ENCODE data around the gene SMU1. TPM values are rescaled to one million over a fixed set of nuclear protein-coding genes. Genes with fewer than 3 reads are reported as not detected.

The SMU1 gene
- total RNA-seq, 2 donors from 2014 or later, result 5.6 to 8.6 TPM

GRCh38 chr9:33110686-33111085 is 34.2 kb upstream of the SMU1 start:
- Histone ChIP-seq H3K4me3 (no peak overlapping the region), H3K27me3 (no peaks in the 10 kb centered on the region), H3K36me3 (replicated peaks in 1 of 2; ENCODE audit: insufficient read depth in 1 of 2, low read depth in 2 of 2) (peaks cover 0 to 17% of the 10 kb centered on the region in 2 donors), H3K9me3 (no peaks in the 10 kb centered on the region), H3K4me1 (peaks cover 15% of the 10 kb centered on the region), H3K27ac (no peak overlapping the region)
- TF ChIP-seq POLR2A (IDR thresholded peaks at IDR 0.05), result no peak
- no peak for TF ChIP-seq CTCF (IDR thresholded peaks at IDR 0.05)
- no peak for DNase-seq
- no peak for ATAC-seq
- intact Hi-C loops (cut with DNase I), result no loop called here
- WGBS, 2 donors, result 89 to 96% methylated on average over 5 of the region's 5 CpGs

- no peak for TF ChIP-seq POLR2A (IDR thresholded peaks at IDR 0.05)
- TF ChIP-seq CTCF (IDR thresholded peaks at IDR 0.05), result no peak
- no peak overlapping the region for H3K4me3 ChIP-seq
- no peak for ATAC-seq
- H3K36me3 ChIP-seq (replicated peaks in 1 of 2; ENCODE audit: insufficient read depth in 1 of 2, low read depth in 2 of 2), result peaks cover 0 to 14% of the 10 kb centered on the region in 2 donors
- intact Hi-C loops (cut with DNase I), result no loop called here
- peaks cover 15% of the 10 kb centered on the region for H3K4me1 ChIP-seq
- 81 to 96% methylated on average over 1 of the region's 1 CpG for WGBS, 2 donors
- H3K9me3 ChIP-seq, result no peaks in the 10 kb centered on the region
- DNase-seq, result no peak
- H3K27ac ChIP-seq, result no peak overlapping the region
- no peaks in the 10 kb centered on the region for H3K27me3 ChIP-seq
Observed at GRCh38 chr9:33109850-33110595, 33.5 kb upstream of the SMU1 start.

GRCh38 chr9:33109097-33109496 is 32.6 kb upstream of the SMU1 start:
- no peak overlapping the region for H3K27ac ChIP-seq
- no peaks in the 10 kb centered on the region for H3K27me3 ChIP-seq
- TF ChIP-seq POLR2A (IDR thresholded peaks at IDR 0.05) (no peak), CTCF (IDR thresholded peaks at IDR 0.05) (no peak)
- H3K4me3 ChIP-seq, result no peak overlapping the region
- intact Hi-C loops (cut with DNase I), result no loop called here
- peaks cover 15% of the 10 kb centered on the region for H3K4me1 ChIP-seq
- no peaks in the 10 kb centered on the region for H3K9me3 ChIP-seq
- no peak for DNase-seq
- peaks cover 0 to 13% of the 10 kb centered on the region in 2 donors for H3K36me3 ChIP-seq (replicated peaks in 1 of 2; ENCODE audit: insufficient read depth in 1 of 2, low read depth in 2 of 2)
- WGBS, 2 donors, result 78 to 79% methylated on average over 3 of the region's 3 CpGs
- no peak for ATAC-seq

GRCh38 chr9:33108472-33108871 is 32.0 kb upstream of the SMU1 start:
- Histone ChIP-seq H3K4me3 (no peak overlapping the region), H3K27me3 (no peaks in the 10 kb centered on the region), H3K9me3 (no peaks in the 10 kb centered on the region), H3K36me3 (replicated peaks in 1 of 2; ENCODE audit: insufficient read depth in 1 of 2, low read depth in 2 of 2) (peaks cover 0 to 9% of the 10 kb centered on the region in 2 donors), H3K27ac (no peak overlapping the region), H3K4me1 (peaks cover 15% of the 10 kb centered on the region)
- WGBS, 2 donors, result 96 to 99% methylated on average over 3 of the region's 3 CpGs
- intact Hi-C loops (cut with DNase I), result no loop called here
- TF ChIP-seq CTCF (IDR thresholded peaks at IDR 0.05) (no peak), POLR2A (IDR thresholded peaks at IDR 0.05) (no peak)
- DNase-seq, result no peak
- no peak for ATAC-seq

GRCh38 chr9:33107762-33108161 is 31.3 kb upstream of the SMU1 start:
- TF ChIP-seq POLR2A (IDR thresholded peaks at IDR 0.05) (no peak), CTCF (IDR thresholded peaks at IDR 0.05) (no peak)
- no peaks in the 10 kb centered on the region for H3K9me3 ChIP-seq
- H3K36me3 ChIP-seq (replicated peaks in 1 of 2; ENCODE audit: insufficient read depth in 1 of 2, low read depth in 2 of 2), result peaks cover 0 to 3% of the 10 kb centered on the region in 2 donors
- WGBS, 2 donors, result 66 to 69% methylated on average over 5 of the region's 5 CpGs
- intact Hi-C loops (cut with DNase I), result no loop called here
- H3K4me3 ChIP-seq, result no peak overlapping the region
- peak overlapping the region in 3 of 4 donors; percentile 41 to 60 (median 59) for H3K27ac ChIP-seq
- no peak for DNase-seq
- no peaks in the 10 kb centered on the region for H3K27me3 ChIP-seq
- ATAC-seq, result no peak
- H3K4me1 ChIP-seq, result peaks cover 15% of the 10 kb centered on the region
